ENCODE measurements around the gene TRDN.

Gene TRDN

GRCh38 chr6:123182998-123183397, 453.8 kb downstream of the TRDN start:
- no peak for TF ChIP-seq OSR1 (CRISPR knock-in tag; IDR thresholded peaks at IDR 0.05)
- TF ChIP-seq BACH2 (CRISPR knock-in tag; IDR thresholded peaks at IDR 0.05; ENCODE audit: borderline replicate concordance) = no peak
- no peak for TF ChIP-seq ZNF70 (CRISPR knock-in tag; IDR thresholded peaks at IDR 0.05)
- TF ChIP-seq RARB (CRISPR knock-in tag; IDR thresholded peaks at IDR 0.05) = no peak
- TF ChIP-seq ISL1 (CRISPR knock-in tag; IDR thresholded peaks at IDR 0.05) = no peak
- TF ChIP-seq, protein P1, sequence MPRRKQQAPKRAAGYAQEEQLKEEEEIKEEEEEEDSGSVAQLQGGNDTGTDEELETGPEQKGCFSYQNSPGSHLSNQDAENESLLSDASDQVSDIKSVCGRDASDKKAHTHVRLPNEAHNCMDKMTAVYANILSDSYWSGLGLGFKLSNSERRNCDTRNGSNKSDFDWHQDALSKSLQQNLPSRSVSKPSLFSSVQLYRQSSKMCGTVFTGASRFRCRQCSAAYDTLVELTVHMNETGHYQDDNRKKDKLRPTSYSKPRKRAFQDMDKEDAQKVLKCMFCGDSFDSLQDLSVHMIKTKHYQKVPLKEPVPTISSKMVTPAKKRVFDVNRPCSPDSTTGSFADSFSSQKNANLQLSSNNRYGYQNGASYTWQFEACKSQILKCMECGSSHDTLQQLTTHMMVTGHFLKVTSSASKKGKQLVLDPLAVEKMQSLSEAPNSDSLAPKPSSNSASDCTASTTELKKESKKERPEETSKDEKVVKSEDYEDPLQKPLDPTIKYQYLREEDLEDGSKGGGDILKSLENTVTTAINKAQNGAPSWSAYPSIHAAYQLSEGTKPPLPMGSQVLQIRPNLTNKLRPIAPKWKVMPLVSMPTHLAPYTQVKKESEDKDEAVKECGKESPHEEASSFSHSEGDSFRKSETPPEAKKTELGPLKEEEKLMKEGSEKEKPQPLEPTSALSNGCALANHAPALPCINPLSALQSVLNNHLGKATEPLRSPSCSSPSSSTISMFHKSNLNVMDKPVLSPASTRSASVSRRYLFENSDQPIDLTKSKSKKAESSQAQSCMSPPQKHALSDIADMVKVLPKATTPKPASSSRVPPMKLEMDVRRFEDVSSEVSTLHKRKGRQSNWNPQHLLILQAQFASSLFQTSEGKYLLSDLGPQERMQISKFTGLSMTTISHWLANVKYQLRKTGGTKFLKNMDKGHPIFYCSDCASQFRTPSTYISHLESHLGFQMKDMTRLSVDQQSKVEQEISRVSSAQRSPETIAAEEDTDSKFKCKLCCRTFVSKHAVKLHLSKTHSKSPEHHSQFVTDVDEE (CRISPR knock-in tag; IDR thresholded peaks at IDR 0.05) = no peak
- TF ChIP-seq ARNTL (CRISPR knock-in tag; IDR thresholded peaks at IDR 0.05; ENCODE audit: borderline replicate concordance, low read depth) = no peak
- TF ChIP-seq ESRRG (CRISPR knock-in tag; IDR thresholded peaks at IDR 0.05) = no peak
- TF ChIP-seq, protein P2, sequence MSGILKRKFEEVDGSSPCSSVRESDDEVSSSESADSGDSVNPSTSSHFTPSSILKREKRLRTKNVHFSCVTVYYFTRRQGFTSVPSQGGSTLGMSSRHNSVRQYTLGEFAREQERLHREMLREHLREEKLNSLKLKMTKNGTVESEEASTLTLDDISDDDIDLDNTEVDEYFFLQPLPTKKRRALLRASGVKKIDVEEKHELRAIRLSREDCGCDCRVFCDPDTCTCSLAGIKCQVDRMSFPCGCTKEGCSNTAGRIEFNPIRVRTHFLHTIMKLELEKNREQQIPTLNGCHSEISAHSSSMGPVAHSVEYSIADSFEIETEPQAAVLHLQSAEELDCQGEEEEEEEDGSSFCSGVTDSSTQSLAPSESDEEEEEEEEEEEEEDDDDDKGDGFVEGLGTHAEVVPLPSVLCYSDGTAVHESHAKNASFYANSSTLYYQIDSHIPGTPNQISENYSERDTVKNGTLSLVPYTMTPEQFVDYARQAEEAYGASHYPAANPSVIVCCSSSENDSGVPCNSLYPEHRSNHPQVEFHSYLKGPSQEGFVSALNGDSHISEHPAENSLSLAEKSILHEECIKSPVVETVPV (CRISPR knock-in tag; IDR thresholded peaks at IDR 0.05) = no peak
- TF ChIP-seq CSDC2 (CRISPR knock-in tag; IDR thresholded peaks at IDR 0.05) = no peak
- no peak for TF ChIP-seq PPARA (CRISPR knock-in tag; IDR thresholded peaks at IDR 0.05; ENCODE audit: borderline replicate concordance)
- TF ChIP-seq ZNF8 (CRISPR knock-in tag; IDR thresholded peaks at IDR 0.05) = no peak
- TF ChIP-seq, protein P3, sequence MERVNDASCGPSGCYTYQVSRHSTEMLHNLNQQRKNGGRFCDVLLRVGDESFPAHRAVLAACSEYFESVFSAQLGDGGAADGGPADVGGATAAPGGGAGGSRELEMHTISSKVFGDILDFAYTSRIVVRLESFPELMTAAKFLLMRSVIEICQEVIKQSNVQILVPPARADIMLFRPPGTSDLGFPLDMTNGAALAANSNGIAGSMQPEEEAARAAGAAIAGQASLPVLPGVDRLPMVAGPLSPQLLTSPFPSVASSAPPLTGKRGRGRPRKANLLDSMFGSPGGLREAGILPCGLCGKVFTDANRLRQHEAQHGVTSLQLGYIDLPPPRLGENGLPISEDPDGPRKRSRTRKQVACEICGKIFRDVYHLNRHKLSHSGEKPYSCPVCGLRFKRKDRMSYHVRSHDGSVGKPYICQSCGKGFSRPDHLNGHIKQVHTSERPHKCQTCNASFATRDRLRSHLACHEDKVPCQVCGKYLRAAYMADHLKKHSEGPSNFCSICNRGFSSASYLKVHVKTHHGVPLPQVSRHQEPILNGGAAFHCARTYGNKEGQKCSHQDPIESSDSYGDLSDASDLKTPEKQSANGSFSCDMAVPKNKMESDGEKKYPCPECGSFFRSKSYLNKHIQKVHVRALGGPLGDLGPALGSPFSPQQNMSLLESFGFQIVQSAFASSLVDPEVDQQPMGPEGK (CRISPR knock-in tag; IDR thresholded peaks at IDR 0.05; ENCODE audit: borderline replicate concordance) = no peak
- TF ChIP-seq, protein P4, sequence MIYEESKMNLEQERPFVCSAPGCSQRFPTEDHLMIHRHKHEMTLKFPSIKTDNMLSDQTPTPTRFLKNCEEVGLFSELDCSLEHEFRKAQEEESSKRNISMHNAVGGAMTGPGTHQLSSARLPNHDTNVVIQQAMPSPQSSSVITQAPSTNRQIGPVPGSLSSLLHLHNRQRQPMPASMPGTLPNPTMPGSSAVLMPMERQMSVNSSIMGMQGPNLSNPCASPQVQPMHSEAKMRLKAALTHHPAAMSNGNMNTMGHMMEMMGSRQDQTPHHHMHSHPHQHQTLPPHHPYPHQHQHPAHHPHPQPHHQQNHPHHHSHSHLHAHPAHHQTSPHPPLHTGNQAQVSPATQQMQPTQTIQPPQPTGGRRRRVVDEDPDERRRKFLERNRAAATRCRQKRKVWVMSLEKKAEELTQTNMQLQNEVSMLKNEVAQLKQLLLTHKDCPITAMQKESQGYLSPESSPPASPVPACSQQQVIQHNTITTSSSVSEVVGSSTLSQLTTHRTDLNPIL (CRISPR knock-in tag; IDR thresholded peaks at IDR 0.05; ENCODE audit: low read depth) = no peak
- TF ChIP-seq ZFP3 (CRISPR knock-in tag; IDR thresholded peaks at IDR 0.05) = no peak
- TF ChIP-seq POU6F1 (CRISPR knock-in tag; IDR thresholded peaks at IDR 0.05; ENCODE audit: borderline replicate concordance, low read depth) = no peak
- TF ChIP-seq ZC3H10 (CRISPR knock-in tag; IDR thresholded peaks at IDR 0.05) = no peak
- no peak for TF ChIP-seq GLIS3 (CRISPR knock-in tag; IDR thresholded peaks at IDR 0.05)
- ATAC-seq = no peak

GRCh38 chr6:123176706-123177105, 460.0 kb downstream of the TRDN start:
- ATAC-seq = no peak
- TF ChIP-seq GLIS3 (CRISPR knock-in tag; IDR thresholded peaks at IDR 0.05) = no peak
- no peak for TF ChIP-seq SNAI2 (CRISPR knock-in tag; IDR thresholded peaks at IDR 0.05)
- no peak for TF ChIP-seq ZFP3 (CRISPR knock-in tag; IDR thresholded peaks at IDR 0.05)
- TF ChIP-seq ZNF8 (CRISPR knock-in tag; IDR thresholded peaks at IDR 0.05) = no peak
- TF ChIP-seq, protein P3 (CRISPR knock-in tag; IDR thresholded peaks at IDR 0.05; ENCODE audit: borderline replicate concordance) = no peak
- no peak for TF ChIP-seq POU6F1 (CRISPR knock-in tag; IDR thresholded peaks at IDR 0.05; ENCODE audit: borderline replicate concordance, low read depth)

Data from SK-N-SH treated with all-trans-retinoic acid at 6 μM for 48 hours (cell line).